Stimulated activated naive CD8-positive, alpha-beta T cell treated with anti-CD3 and anti-CD28 coated beads, Interleukin-15, Interleukin-2, amounts not matched to agents 100 U/mL and 50 U/mL, for 24 hours (primary cell): ENCODE results near the gene ALDH3B1.

Experiments used
- ATAC-seq: fragments of 150-1000 bp; cut with Tn5 transposase; one replicate; pipeline ENCODE4 v1.10.0; 2021
- DNase-seq: peaks from one replicate; pipeline ENCODE4 v3.0.0; 2021

The ALDH3B1 gene

DNA sequence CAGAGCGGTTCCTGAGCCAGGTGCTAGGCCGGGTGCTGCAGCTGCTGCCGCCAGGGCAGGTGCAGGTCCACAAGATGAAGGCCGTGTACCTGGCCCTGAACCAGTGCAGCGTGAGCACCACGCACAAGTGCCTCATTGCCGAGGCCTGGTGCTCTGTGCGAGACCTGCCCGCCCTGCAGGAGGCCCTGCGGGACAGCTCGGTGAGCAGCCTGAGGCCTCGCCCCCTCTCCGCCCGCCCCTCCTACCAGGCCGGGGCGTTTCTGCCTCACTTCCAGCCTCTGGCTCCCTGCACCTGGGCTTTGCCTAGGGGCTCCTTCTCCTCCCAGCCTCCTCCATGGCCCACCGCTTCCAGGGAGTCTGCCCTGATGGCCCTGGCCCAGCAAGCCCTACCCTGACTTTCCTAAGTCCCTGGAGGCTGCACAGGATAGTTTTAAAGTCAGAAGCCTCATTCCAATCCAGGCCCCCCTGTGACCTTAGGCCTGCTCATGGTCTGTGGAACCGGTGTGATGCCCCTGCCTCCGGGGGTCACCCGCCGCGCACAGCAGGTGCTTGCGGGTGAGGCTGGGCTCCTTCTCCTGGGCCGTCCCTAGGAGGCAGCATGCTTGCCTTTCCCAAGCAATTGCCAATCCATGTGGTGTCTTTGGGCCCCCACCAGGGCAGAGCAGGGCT, 34.2 kb downstream of the ALDH3B1 start:
- no peak for DNase-seq
- ATAC-seq: no peak

DNA sequence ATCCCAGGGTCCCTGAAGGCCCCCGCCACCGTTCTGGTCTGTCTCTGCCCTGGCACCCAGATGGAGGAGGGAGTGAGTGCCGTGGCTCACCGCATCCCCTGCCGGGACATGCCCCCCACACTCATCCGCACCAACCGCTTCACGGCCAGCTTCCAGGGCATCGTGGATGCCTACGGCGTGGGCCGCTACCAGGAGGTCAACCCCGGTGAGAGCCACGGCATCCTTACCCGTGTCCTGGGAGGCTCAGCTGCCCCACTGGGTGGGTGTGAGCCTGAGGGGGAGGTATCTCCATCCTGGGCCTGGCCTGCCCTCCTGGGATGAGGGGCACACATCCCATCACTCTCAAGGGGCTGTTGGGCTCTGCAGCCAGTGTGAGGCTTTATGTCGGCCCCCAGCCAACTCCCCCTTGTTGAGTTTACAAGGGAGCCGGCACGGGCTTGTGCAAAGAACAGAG, 34.8 kb downstream of the ALDH3B1 start:
- ATAC-seq: no peak
- no peak for DNase-seq

GRCh38 chr11:68047437-68048290, 37.5 kb downstream of the ALDH3B1 start:
- ATAC-seq: no peak
- DNase-seq: no peak

- DNase-seq (no peak), ATAC-seq (no peak)
Observed at GRCh38 chr11:68048681-68049508, 38.8 kb downstream of the ALDH3B1 start.

DNA sequence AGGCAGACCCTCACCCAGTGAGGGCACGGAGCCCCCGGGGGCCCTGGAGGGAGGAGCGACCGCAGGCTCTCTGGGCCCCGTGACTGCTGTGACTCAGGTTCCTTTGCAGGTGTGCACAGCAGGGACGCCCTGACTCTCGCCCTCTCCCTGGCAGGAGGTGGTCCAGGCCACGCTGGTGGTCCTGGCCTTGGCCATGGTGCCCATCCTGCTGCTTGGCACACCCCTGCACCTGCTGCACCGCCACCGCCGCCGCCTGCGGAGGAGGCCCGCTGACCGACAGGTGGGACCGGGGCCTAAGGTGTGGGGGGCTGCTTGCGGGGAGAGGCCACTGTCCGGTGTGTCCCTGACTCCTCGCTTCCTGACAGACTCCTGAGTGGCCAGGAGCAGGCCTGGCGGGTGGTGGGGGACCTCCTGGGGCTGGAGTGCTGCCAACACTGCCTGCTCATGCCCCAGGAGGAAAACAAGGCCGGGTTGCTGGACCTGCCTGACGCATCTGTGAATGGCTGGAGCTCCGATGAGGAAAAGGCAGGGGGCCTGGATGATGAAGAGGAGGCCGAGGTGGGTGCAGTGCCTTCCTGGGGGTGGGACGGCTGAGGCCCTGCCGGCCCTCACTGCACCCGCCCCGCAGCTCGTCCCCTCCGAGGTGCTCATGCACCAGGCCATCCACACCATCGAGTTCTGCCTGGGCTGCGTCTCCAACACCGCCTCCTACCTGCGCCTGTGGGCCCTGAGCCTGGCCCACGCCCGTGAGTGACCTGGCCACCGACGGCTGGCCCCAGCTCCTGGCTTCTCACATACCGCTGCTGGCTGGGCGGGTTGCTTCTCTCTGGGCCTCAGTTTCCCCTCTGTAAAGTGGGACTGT, 39.6 kb downstream of the ALDH3B1 start:
- DNase-seq (no peak), ATAC-seq (no peak)

GRCh38 chr11:68050371-68050841, 40.3 kb downstream of the ALDH3B1 start:
- ATAC-seq: no peak
- DNase-seq: no peak

GRCh38 chr11:68051191-68052136, 41.3 kb downstream of the ALDH3B1 start:
- no peak for DNase-seq

DNA sequence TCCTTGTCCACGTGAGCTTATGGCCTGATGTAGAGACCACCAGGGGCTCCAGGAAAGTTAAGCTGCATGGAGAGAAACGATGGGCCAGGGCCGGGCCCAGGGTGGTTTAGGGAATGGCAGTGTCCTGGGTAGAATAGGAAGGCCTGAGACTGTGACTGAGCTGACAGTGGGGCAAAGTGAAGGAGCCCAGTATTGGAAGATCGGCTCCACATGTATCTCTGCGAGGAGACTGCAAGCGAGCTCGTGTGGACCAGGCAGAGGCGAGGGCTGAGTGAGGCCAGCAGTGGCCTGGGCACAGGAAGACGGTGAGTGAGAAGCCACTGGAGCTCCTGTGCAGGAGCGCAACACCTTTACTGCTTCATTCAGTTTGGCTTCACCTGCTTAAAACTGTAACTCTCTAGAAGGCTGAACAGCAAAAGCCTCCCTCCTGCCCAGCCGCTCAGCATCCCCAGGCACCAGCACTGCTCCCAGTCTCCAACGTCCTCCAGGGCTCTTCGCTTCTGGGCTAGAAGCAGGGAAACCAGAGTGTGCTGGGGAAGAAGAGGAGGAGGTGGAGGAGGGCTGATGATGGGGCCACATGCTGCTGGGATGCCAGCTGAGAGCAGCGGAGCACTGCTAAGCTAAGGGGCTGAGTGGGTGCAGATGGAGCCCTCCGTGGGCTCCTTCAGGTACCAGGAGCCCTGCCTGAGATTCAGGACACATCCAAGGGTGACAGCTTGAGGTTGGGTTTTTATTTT, 42.2 kb downstream of the ALDH3B1 start:
- DNase-seq: no peak
- no peak for ATAC-seq

More at GRCh38 chr11:68051191-68052136, 41.3 kb downstream of the ALDH3B1 start:
- no peak for ATAC-seq

DNA sequence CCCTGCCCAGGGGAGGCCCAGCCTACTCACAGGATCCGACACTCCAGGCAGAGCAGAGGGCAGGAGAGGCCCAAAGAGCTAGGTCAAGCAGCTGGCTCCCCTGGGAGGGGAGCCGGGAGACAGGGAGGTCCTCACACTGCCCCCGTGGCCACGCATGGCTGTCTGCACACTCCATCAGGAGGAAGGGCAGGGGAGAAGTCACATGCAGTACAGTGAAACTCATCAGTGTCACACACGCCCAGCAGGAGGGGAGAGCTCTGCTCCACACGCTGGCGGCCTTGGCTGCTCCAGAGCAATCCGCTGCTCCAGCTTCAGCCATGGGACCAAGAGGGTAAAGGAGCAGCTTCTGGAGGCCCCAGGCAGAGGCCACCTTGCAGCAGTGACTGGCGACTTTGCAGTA, 43.0 kb downstream of the ALDH3B1 start:
- DNase-seq (no peak), ATAC-seq (no peak)

GRCh38 chr11:68053981-68054812, 44.1 kb downstream of the ALDH3B1 start:
- ATAC-seq (no peak), DNase-seq (no peak)

DNA sequence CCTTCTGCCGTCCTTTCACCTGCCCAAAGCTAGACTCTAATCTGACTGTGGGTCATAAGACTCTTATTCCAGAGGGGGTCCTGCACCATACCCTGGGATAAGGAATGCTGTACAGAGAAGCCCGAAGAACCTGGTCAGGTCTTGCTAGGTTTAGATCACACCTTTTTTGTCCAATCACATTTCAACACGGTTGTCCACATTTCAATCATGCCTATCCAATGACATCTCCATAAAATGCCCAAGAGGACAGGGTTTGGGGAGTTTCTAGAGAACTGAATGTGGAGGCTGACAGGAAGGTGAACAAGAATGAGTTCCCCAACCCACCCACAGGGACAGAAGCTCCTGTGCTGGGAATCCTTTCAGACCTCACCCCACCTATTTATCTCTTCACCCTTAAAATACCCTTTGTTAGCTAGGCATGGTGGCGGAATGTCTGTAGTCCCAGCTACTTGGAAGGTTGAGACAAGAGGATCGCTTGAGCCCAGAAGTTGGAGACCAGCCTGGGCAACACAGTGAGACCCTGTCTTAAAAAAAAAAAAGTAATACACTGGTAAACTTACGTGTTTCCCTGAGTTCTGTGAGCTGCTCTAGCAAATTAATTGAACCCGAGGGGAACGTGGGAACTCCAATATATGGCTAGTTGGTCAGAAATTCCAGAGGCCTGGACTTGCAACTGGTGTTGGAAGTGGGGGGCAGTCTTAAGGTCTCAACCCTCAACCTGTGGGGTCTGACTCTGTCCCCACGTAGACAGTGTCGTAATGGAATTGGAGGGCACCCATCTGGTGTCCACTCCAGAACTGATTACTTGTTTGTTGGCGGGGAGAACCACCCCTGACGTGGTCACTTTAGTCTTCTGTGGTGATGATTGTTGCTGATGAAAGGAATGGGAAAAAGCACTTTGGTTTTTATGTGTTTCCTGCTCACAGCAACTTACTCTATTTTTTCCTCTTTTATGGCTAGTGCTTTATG, 46.5 kb downstream of the ALDH3B1 start:
- ATAC-seq: no peak
- DNase-seq: no peak

DNA sequence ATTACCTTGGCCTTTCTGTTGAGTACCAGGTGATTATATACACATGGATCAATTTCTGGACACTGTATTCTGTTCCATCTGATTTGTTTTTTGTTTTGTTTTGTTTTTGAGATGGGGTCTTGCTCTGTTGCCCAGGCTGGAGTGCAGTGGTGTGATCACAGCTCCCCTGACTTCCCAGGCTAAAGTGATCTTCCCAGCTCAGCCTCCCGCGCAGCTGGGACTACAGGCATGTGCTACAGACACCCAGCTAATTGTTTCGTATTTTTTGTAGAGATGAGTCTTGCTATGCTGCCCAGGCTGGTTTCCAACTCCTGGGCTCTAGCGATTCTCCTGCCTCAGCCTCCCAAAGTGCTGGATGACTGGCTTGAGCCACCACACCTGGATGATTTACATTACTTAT, 47.7 kb downstream of the ALDH3B1 start:
- ATAC-seq (no peak), DNase-seq (no peak)

DNA sequence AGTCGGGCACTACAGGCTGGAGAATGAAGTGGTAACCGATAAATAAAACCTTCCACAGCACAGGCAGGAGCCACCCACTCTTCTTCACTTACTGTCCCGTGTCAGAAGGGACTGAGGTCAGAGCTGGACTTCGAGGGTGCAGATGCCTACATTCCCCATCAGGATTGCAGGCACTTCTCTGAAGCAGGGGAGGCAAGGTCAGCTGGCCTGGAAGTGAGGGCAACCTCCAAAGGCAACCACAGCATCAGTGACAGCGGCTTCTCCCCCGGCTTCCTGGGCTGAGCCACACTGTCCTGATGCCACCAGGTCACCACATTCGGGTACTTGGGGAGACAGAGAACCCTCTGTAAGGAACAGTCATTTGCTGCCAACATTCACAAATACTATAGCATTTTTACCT, 51.4 kb downstream of the ALDH3B1 start:
- ATAC-seq: no peak
- no peak for DNase-seq

DNA sequence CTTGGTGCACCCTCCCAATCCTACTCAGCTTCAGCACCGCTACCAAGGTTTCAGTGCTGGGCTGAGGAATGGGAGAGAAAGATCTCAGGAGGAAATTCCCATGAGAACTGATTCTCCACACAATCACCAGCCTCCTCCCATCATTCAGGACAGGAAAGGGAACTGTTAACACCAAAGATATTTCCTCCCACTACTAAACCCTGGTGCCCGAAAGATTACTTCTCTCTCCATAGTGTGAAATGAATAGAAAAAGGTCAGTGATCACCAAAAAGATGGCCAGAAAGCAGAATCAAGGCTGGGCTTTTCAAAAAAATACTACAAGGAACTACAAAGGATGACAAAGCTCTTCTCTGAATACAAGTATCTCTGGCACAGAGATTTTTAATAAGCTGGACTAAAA, 54.8 kb downstream of the ALDH3B1 start:
- DNase-seq (no peak), ATAC-seq (no peak)

DNA sequence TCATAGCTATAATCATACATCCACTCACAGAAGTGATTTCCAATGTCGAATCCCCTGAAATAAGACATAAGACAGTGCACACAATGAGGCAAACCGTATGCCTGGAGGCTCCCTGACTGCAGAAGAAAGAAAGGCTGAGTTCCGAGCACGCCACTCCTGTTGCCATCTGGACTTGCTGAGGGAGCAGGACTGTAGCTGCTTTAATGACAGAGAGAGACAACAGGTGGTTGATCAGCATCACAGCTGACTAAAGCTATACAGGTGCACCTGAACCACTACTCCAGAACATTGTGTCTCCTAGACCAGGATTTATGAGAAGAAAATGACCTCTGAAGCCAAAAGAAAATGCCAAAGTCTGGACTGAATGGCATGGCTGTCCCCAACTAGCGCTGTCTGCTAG, 55.7 kb downstream of the ALDH3B1 start:
- ATAC-seq: no peak
- DNase-seq: no peak

- no peak for ATAC-seq
- DNase-seq: no peak
Observed at GRCh38 chr11:68066742-68067141, 56.6 kb downstream of the ALDH3B1 start.

DNA sequence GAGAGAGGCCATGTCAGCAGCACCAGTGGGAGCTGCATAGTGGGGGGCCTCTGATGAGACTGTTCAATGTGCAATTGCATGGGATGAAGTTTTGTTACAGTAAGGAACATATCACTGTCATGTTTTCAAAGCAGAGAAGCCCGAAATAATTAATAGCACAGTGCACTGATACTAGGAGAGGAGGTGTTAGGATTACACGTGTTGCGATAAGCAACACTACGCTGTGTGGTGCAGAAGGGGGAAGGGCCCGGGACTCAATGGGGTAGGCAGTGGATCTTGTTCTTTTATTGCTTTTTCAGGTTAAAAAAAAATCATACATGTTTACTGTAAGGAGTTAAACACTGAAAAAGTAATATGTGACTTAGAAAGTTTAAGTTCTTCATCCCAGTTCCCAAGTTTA, 57.9 kb downstream of the ALDH3B1 start:
- no peak for ATAC-seq
- DNase-seq: no peak
